Measurements from ENCODE around the gene TERF2IP. TPM values are rescaled to one million over a fixed set of nuclear protein-coding genes. Genes with fewer than 3 reads are reported as not detected.

The TERF2IP gene
- polyA plus RNA-seq, 1 donor from 2014 or later: 752 TPM

DNA sequence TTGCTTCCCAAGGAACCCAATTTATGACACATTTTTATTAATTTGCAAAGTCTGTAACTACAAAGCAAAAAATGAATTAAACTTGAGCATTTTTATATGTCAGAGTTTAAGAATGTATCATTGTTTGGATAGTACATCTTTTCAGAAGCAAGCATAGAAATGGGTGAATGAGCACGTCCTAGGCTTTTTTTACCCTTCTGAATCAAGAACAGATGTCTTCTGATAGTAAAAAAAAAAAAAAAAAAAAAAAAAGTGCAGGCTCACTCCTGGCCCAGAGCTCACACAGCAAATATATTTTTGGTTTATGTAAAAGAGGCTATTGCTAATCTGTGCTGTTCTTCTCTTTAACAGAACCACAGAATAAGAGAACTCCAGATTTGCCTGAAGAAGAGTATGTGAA is 6.3 kb downstream of the TERF2IP start:
- H3K4me2 ChIP-seq (ENCODE audit: low read length): no peak overlapping the region
- peaks cover 7% of the 10 kb centered on the region for H3K36me3 ChIP-seq (ENCODE audit: insufficient read depth, low read length)
- TF ChIP-seq, protein P1, sequence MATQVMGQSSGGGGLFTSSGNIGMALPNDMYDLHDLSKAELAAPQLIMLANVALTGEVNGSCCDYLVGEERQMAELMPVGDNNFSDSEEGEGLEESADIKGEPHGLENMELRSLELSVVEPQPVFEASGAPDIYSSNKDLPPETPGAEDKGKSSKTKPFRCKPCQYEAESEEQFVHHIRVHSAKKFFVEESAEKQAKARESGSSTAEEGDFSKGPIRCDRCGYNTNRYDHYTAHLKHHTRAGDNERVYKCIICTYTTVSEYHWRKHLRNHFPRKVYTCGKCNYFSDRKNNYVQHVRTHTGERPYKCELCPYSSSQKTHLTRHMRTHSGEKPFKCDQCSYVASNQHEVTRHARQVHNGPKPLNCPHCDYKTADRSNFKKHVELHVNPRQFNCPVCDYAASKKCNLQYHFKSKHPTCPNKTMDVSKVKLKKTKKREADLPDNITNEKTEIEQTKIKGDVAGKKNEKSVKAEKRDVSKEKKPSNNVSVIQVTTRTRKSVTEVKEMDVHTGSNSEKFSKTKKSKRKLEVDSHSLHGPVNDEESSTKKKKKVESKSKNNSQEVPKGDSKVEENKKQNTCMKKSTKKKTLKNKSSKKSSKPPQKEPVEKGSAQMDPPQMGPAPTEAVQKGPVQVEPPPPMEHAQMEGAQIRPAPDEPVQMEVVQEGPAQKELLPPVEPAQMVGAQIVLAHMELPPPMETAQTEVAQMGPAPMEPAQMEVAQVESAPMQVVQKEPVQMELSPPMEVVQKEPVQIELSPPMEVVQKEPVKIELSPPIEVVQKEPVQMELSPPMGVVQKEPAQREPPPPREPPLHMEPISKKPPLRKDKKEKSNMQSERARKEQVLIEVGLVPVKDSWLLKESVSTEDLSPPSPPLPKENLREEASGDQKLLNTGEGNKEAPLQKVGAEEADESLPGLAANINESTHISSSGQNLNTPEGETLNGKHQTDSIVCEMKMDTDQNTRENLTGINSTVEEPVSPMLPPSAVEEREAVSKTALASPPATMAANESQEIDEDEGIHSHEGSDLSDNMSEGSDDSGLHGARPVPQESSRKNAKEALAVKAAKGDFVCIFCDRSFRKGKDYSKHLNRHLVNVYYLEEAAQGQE (IDR thresholded peaks at IDR 0.05; ENCODE audit: borderline replicate concordance): no peak
- TF ChIP-seq SMC3 (conservative IDR thresholded peaks at IDR 0.05; ENCODE audit: poor library complexity): no peak
- no peak for TF ChIP-seq EP300 (conservative IDR thresholded peaks at IDR 0.05; ENCODE audit: poor library complexity, severe bottlenecking)
- TF ChIP-seq, protein P2, sequence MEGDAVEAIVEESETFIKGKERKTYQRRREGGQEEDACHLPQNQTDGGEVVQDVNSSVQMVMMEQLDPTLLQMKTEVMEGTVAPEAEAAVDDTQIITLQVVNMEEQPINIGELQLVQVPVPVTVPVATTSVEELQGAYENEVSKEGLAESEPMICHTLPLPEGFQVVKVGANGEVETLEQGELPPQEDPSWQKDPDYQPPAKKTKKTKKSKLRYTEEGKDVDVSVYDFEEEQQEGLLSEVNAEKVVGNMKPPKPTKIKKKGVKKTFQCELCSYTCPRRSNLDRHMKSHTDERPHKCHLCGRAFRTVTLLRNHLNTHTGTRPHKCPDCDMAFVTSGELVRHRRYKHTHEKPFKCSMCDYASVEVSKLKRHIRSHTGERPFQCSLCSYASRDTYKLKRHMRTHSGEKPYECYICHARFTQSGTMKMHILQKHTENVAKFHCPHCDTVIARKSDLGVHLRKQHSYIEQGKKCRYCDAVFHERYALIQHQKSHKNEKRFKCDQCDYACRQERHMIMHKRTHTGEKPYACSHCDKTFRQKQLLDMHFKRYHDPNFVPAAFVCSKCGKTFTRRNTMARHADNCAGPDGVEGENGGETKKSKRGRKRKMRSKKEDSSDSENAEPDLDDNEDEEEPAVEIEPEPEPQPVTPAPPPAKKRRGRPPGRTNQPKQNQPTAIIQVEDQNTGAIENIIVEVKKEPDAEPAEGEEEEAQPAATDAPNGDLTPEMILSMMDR (IDR thresholded peaks at IDR 0.05; ENCODE audit: poor library complexity, severe bottlenecking): no peak
- no peak for TF ChIP-seq POLR2AphosphoS5 (IDR thresholded peaks at IDR 0.05)
- no peak for TF ChIP-seq MXI1 (conservative IDR thresholded peaks at IDR 0.05; ENCODE audit: poor library complexity, severe bottlenecking)
- H3K4me3 ChIP-seq (ENCODE audit: low read length): peak overlapping the region; percentile 87
- no peak overlapping the region for H2AFZ ChIP-seq (ENCODE audit: low read depth, low read length)
- peaks cover 65% of the 10 kb centered on the region for H3K79me2 ChIP-seq (replicated peaks; ENCODE audit: insufficient read depth, low read length)
- H3K27me3 ChIP-seq (ENCODE audit: insufficient read depth, low read depth, low read length): no peaks in the 10 kb centered on the region
- H3K27ac ChIP-seq (ENCODE audit: low read length): no peak overlapping the region
- H4K20me1 ChIP-seq (ENCODE audit: insufficient read depth): peaks cover 26% of the 10 kb centered on the region
- H3K9ac ChIP-seq (ENCODE audit: low read length): no peak overlapping the region
- peaks cover 3% of the 10 kb centered on the region for H3F3A ChIP-seq (ENCODE audit: insufficient read depth, low read length, poor library complexity, severe bottlenecking)
- no peaks in the 10 kb centered on the region for H3K9me3 ChIP-seq (ENCODE audit: low read length)
- H3K9me2 ChIP-seq (ENCODE audit: insufficient read depth, low read length): no peaks in the 10 kb centered on the region

DNA sequence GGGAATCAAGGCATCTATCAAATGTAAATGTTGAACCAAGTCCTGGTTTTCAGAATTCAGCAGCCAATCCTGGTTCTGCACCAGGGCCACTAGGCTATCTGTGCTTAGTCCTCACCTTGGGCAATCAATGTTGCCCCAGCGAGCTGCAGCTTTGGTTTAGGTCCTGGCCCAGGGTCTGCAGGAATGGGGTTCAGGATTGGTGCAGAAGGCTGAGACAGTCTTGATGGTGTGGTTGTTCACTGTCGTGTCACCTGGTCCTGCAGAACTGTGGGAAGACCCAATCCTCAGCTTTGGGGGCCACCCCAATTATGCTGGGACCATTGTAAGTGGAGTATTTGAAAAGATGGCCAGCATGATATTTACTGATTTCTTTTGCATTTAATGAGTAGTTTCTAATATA is 10.6 kb downstream of the TERF2IP start:
- H3K9me2 ChIP-seq (ENCODE audit: insufficient read depth, low read length): no peaks in the 10 kb centered on the region
- no peak overlapping the region for H3K4me3 ChIP-seq (ENCODE audit: low read length)
- H4K20me1 ChIP-seq (ENCODE audit: insufficient read depth): peaks cover 4% of the 10 kb centered on the region
- H3K9me3 ChIP-seq (ENCODE audit: low read length): no peaks in the 10 kb centered on the region
- no peak overlapping the region for H3K4me2 ChIP-seq (ENCODE audit: low read length)
- TF ChIP-seq SMC3 (conservative IDR thresholded peaks at IDR 0.05; ENCODE audit: poor library complexity) (no peak), POLR2AphosphoS5 (IDR thresholded peaks at IDR 0.05) (no peak), EZH2 (IDR thresholded peaks at IDR 0.05; ENCODE audit: borderline replicate concordance, insufficient read depth, low read length, poor library complexity, severe bottlenecking) (no peak), MXI1 (conservative IDR thresholded peaks at IDR 0.05; ENCODE audit: poor library complexity, severe bottlenecking) (no peak), EP300 (conservative IDR thresholded peaks at IDR 0.05; ENCODE audit: poor library complexity, severe bottlenecking) (no peak), RAD21 (conservative IDR thresholded peaks at IDR 0.05) (no peak), TAF1 (IDR thresholded peaks at IDR 0.05; ENCODE audit: low read depth) (no peak)
- TF ChIP-seq, protein P1 (IDR thresholded peaks at IDR 0.05; ENCODE audit: borderline replicate concordance): no peak
- TF ChIP-seq, protein P2 (IDR thresholded peaks at IDR 0.05; ENCODE audit: poor library complexity, severe bottlenecking): no peak
- no peak overlapping the region for H3K27ac ChIP-seq (ENCODE audit: low read length)
- H3K27me3 ChIP-seq (ENCODE audit: insufficient read depth, low read depth, low read length): no peaks in the 10 kb centered on the region
- H3K36me3 ChIP-seq (ENCODE audit: insufficient read depth, low read length): peaks cover 7% of the 10 kb centered on the region
- no peak overlapping the region for H3K9ac ChIP-seq (ENCODE audit: low read length)
- H3F3A ChIP-seq (ENCODE audit: insufficient read depth, low read length, poor library complexity, severe bottlenecking): no peaks in the 10 kb centered on the region
- H2AFZ ChIP-seq (ENCODE audit: low read depth, low read length): no peak overlapping the region
- peaks cover 23% of the 10 kb centered on the region for H3K79me2 ChIP-seq (replicated peaks; ENCODE audit: insufficient read depth, low read length)

All from neural cell (in vitro differentiated cells).